MM.1S (cell line): Measurements from ENCODE around the gene URB1.

Experiments
- CTCF ChIP-seq: fragments of 300-600 bp; sonication (generic); IDR thresholded peaks from 2 replicates; pipeline ENCODE4 v1.5.1; 2016; ENCODE audit warnings: antibody characterized with exemption, low read length, mixed read lengths
- EZH2 ChIP-seq: fragments of 300-600 bp; sonication (generic); optimal IDR thresholded peaks from 2 replicates; pipeline ENCODE3; 2017; ENCODE audit warnings: low read depth, mild to moderate bottlenecking, antibody characterized with exemption, low read length, mixed read lengths

GRCh38 chr21:32347977-32348376 lies 44.8 kb downstream of the URB1 start:
- TF ChIP-seq CTCF, result no peak
- TF ChIP-seq EZH2, result no peak
